SKM-1 treated with dmso at 0.1 percent for 144 hours (cell line): Measurements from ENCODE around the gene MRPL38.
"Not testable (repeated sequence)": the region's sequence is repeated elsewhere in the genome, so short reads cannot be mapped to it uniquely, and the experiment has no call there.

Experiments
- DNase-seq: peaks from one replicate; lab custom pipeline; 2025; ENCODE audit not compliant: unreplicated experiment; lab: John Stamatoyannopoulos, UW

MRPL38 gene

DNA sequence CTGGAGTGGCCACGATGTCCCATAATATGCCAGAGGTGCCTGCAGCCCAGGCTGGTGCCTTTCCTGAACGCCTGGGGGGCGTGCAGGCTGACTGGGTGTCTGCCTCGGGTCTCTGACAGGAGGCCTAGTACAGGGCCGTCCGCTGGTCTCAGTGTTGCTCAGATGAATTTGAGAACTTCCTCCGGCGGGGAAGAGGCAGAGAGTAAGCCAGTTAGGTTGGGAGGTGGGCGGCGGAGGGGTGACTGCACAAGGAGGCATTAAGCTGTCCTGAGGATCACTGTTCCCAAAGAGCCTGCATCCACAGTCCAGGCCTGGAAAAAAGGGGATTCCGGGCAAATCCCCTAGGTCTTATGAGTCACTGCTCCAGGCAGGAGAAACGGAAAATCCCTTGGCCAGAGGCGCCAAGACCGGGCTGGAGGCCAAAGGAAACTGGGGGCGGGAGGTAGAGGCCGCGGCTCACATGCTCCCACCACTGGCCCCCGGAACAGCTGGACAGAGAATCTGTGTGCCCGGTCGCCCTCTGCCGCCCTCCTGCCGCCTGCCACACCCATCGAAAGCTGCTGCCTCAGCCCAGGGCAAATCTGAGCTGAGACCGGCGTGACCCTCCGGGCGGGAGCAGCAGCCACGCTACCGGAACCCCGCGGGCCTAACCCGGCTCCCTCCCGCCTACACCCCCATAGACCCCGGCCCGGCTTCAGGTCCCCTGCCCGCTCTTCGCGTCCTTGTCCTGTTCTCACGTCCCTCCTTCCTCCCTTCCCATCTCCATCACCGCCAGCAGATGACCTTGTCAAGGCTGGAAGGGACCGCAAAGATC lies 27.5 kb downstream of the MRPL38 start:
- DNase-seq: no peak

DNA sequence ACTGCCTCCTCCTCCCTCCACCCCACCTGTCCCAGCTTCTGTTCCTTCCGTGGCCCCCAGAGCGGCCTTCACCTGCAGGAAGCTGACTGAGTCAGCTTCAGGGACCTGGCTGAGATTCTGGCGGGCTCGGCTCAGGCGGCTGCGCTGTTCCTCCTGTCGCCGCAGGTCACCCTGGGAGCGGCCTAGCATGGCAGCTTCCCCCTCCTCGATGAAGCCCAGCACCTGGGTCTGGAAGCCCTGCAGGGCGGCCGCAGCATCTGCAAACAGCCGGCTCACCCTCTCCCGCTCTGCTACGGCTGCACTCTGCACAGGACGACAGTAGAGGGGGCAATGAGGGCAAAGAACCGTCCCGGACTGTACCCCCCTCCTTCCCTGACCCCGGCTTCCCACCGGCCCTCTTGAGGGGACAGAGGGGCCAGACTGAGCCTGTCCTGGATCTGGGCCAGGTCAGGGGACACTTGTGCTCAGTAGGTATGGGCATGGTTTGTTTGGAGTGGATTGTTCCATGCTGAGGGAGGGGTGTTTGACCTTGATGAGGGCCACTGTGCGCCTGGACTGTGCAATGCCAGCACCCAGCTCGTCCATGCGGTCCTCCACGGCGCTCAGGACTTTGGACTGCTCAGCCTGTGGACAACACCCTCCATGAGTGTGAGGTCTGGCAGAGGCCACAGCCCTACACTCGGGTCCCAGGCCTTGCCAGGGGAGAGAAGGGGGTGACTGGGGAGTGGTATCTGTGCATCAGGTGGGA lies 28.3 kb downstream of the MRPL38 start:
- DNase-seq: no peak

- DNase-seq: no peak
Measured at GRCh38 chr17:75875940-75876189, 28.8 kb downstream of the MRPL38 start.

- no peak for DNase-seq
Measured at GRCh38 chr17:75875182-75875939, 29.3 kb downstream of the MRPL38 start.

- no peak for DNase-seq
Measured at GRCh38 chr17:75874323-75875181, 30.1 kb downstream of the MRPL38 start.

- no peak for DNase-seq
Measured at GRCh38 chr17:75873587-75874322, 30.9 kb downstream of the MRPL38 start.

DNA sequence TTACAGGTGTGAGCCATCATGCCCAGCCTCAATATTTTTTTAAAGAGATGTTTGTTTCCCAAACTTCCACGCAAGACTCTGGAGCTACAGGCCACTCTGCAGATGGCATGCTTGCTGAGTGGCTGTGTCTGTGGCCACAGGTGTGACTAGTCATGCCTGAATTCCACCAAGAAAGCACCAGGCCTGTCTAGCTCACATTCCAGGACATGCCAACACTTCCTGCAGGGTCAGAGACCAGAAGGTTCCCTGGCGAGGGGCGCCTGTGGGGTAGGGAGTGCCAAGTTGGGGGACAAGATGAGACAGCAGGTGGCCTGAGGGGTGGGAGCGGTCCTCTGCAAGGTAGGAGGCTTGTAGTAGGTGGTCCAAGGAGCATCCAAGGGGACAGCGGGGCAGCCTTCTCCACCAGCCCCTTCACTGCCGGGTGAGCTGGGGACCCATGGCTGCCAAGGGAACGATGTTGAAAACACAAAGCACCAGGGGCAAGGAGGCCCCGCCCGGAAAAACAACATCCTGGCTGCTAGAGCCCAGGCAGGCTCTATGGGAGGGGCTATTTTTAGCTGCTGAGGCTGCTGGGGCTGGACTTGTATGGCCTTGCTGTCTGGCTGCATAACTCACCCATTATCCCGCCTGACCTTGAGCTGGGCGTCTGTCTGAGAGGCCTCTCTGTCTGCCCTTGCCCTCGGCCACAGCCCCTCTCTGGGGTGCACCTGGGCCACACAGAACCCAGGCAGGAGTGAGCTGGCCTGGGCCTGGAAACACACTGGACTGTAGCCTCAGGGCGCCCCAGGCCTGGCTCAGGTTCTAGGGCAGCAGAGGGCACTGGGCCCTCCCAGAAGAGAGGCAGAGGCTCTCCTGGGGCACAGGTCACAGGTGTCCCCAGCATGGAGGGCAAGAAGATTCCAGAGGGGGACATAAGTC lies 32.0 kb downstream of the MRPL38 start:
- no peak for DNase-seq

- not testable (repeated sequence) for DNase-seq
Measured at GRCh38 chr17:75870228-75870627, 34.5 kb downstream of the MRPL38 start.

DNA sequence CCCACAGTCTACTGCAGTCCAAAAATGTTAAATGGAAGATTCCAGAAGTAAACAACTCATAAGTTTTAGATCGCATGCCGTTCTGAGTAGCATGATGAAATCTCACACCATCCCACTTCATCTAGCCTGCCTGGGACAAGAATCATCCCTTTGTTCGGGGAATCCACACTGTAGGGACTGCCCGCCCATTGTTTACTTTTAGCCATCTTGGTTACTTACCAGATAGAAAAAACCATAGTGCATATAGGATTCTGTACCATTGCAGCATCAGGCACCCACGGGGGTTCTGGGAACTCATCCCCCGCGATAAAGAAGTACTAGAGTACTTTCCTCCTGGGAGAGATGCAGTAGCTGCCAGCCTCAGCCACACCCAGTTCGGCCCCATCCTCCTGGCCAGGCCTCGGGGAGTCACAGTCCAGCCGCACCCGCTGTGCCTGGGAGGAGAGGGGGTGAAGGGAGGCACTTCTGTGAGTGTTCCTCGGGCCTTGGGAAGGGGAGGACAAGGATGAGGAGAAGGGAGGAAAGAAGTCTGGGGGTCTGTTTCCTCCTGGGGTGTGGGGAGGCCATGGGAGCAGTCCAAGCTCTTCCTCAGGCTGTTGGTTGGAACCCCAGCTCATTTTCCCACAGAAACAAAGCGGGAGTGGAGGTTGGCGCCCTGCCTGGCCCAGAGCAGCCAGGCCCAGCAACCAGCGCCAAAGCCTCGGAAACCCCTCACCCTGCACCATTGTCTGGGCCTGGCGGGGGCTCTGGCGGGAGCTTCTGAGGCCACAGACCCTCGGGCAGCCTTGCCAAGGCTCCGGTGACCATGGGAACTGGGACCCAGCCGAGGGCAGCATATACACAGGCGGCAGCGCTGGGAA lies 35.2 kb downstream of the MRPL38 start:
- DNase-seq: no peak

GRCh38 chr17:75868730-75869281 lies 35.9 kb downstream of the MRPL38 start:
- DNase-seq: not testable (repeated sequence)

GRCh38 chr17:75865404-75866188 lies 39.1 kb downstream of the MRPL38 start:
- not testable (repeated sequence) for DNase-seq

- DNase-seq: not testable (repeated sequence)
Measured at GRCh38 chr17:75864887-75865286, 39.8 kb downstream of the MRPL38 start.

DNA sequence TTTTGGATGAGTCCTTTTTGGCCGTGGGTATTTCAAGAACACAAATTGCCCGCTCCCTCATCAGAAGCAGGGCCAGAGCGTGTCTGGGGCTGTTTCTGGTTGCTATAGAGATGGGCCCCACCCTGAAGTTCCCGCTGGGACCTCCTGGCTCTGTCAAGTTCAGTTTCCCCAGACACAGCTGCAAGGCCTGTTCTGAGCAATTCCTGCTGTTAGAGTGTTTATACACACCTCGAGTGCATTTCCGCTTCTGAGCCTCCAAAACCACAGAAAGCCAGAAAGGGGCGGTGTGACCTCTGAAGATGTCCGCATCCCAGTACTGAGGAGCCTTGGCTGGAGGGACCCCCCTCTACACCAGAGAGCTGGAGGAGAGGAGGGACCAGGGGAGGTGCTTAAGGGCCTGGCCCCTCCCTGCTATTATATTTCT lies 40.2 kb downstream of the MRPL38 start:
- DNase-seq: no peak

GRCh38 chr17:75861927-75862317 lies 42.8 kb downstream of the MRPL38 start:
- no peak for DNase-seq

DNA sequence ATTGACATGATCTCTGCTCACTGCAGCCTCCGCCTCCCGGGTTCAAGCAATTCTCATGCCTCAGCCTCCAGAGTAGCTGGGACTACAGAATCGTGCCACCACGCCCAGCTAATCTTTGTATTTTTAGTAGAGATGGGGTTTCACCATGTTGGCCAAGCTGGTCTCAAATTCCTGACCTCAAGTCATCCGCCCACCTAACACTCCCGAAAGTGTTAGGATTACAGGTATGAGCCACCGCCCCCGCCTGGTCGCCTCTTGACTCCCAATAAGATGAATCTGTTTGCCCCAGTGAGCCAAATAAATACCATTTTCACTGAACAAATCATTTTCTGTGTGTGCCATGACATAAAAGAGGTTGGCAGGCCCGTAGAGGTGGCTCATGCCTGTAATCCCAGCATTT lies 45.3 kb downstream of the MRPL38 start:
- not testable (repeated sequence) for DNase-seq

- peak; percentile 3 for DNase-seq
Measured at GRCh38 chr17:75856062-75856756, 48.5 kb downstream of the MRPL38 start.
